Measurements from ENCODE around the gene TMF1.

The TMF1 gene

DNA sequence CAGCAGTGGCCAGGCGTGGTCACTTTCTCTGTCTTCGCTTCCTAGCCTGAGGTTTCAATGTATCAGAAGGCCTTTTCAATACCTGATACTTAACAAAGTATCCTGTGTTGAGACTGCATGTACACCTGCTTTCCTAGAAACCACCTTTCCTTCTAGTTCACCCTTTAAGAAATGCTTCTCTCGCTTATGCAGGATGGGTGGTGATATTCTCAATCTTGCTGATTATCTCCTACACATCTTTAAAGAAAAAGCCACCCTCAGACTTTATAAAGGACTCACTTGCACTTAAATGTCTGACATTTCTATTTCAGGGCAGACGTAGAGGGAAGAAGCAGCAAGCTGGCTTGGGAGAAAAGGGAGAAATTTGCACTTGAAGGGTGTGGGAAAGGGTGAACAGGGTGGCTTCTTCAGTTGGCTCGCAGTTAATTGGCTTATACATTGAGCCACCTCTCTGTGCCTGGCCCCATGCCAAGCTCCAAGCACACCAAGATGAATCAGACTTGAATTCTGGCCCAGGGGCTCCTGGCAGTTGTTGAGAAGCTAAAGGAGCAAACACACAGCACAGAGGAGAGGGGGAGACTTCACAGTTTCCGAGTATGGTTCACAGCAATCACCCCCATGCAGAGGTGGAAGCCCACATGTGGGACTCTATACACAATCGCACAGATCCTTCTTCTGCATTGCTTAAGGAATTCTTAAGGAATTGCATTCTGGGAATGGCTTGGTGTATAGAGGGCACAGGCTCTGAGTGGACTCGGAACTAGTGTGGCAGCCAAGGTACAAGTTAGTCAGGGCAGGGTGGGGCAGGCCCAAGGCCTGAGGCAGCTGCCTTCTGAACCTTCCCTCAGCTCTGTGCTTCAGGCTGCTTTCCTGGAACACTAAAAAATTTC, 33.9 kb upstream of the TMF1 start:
- peak overlapping the region; percentile 75 to 85 for H3K4me3 ChIP-seq (replicated peaks in 1 of 2; ENCODE audit: low read depth in 2 of 2, low read length in 2 of 2)
- DNase-seq (ENCODE audit: low read depth in 2 of 2), result peak; percentile 97
- TF ChIP-seq, protein P1, sequence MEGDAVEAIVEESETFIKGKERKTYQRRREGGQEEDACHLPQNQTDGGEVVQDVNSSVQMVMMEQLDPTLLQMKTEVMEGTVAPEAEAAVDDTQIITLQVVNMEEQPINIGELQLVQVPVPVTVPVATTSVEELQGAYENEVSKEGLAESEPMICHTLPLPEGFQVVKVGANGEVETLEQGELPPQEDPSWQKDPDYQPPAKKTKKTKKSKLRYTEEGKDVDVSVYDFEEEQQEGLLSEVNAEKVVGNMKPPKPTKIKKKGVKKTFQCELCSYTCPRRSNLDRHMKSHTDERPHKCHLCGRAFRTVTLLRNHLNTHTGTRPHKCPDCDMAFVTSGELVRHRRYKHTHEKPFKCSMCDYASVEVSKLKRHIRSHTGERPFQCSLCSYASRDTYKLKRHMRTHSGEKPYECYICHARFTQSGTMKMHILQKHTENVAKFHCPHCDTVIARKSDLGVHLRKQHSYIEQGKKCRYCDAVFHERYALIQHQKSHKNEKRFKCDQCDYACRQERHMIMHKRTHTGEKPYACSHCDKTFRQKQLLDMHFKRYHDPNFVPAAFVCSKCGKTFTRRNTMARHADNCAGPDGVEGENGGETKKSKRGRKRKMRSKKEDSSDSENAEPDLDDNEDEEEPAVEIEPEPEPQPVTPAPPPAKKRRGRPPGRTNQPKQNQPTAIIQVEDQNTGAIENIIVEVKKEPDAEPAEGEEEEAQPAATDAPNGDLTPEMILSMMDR (IDR thresholded peaks at IDR 0.05; ENCODE audit: low read depth, low read length), result no peak

DNA sequence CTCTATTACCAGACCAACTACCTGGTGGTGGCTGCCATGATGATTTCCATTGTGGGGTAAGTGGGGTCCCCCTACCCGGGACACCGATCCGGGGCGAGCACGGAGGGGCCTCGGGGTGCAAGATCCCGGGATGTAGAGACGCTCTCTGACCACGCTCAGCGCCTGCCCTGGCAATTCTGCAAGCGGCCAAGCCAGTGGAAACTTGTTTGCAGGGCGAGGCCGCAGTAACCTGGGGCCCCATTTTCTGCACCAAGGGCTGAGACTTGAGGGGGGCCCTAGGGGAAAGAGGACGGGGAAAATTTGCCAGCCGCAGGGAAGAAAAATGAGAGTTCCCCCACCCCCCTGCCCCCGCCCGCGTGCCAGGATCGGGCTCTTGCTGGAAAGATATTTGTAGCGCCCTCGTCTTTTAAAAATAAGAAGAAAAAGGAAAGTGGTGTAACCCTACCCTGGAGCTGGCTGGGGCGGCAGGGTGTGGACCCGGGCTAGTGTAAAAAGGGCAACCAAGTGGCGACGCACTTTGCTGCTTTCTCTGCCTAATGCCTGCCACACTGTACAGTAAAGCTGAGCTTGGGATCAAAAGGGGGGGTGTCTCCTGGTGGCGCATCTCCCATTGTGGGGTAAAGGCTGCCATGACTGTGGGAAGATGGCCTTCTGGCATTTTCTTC, 33.2 kb upstream of the TMF1 start:
- peak overlapping the region; percentile 75 to 85 for H3K4me3 ChIP-seq (replicated peaks in 1 of 2; ENCODE audit: low read depth in 2 of 2, low read length in 2 of 2)
- DNase-seq (ENCODE audit: low read depth in 2 of 2), result peak; percentile 22 to 32

DNA sequence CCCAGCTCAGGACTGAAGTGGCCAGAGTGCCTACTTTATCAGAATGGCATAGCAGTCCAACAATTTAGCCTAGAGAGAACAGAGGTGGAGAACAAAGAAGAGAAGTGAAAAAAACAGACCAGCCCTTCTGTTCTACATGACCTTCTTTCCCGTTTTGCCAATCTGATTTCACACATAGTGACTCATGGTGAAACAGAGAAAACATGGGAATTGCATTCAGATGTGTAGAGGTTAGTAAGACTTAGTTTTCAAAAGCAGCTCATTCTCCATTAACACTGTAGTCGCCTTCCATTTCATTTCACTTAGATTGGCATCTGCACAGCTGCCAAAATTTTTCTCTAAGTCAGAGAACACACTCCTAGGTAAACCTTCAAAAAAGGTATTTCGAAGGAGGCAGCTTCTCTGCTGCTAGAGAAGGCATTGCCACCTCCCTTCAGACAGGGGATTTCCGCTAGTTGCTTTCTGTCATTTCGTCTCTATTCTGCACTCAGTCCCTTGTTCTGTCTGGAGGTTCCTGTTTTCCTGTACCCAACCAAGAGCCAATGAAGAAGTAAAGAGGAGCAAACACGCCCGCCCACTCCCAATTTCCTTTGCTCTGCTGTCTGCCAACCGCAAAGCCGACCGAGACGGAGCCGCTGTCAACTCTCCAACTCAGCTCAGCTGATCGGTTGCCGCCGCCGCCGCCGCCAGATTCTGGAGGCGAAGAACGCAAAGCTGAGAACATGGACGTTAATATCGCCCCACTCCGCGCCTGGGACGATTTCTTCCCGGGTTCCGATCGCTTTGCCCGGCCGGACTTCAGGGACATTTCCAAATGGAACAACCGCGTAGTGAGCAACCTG, 32.4 kb upstream of the TMF1 start, which contains the start of gene ARL6IP5:
TSS of gene ARL6IP5 (plus strand) at position 612 of the 842 bp plus-strand sequence. CDS start at position 723, 111 bp downstream.
- DNase-seq (ENCODE audit: low read depth in 2 of 2), result peak; percentile 94 to 96
- peak within 1 kb of the TSS; percentile 75 to 85 for H3K4me3 ChIP-seq (replicated peaks in 1 of 2; ENCODE audit: low read depth in 2 of 2, low read length in 2 of 2)
- TF ChIP-seq, protein P1 (IDR thresholded peaks at IDR 0.05; ENCODE audit: low read depth, low read length), result no peak

More for the DNA sequence above, 33.2 kb upstream of the TMF1 start:
- TF ChIP-seq, protein P1 (IDR thresholded peaks at IDR 0.05; ENCODE audit: low read depth, low read length), result no peak

DNA sequence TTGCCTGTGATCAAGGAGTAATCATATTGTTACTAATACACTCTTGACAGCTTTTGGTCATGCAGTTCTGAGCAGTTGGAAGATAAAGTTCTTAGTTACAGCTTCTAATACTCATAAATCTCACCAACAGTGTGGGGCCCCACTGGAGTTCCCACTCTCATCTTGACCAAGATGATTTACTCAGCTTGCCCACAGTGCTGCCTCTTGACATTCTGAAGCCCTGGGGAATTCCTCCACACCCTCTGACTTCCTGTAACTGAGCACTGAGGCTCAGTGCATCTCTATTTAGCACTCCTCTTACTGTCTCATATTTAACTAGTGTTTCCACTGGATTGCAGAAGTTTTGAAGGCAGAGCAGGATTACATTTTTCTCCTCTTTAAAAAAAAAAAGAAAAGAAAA, 30.7 kb upstream of the TMF1 start:
- peak; percentile 82 to 89 for DNase-seq (ENCODE audit: low read depth in 2 of 2)
- TF ChIP-seq, protein P1 (IDR thresholded peaks at IDR 0.05; ENCODE audit: low read depth, low read length), result no peak
- H3K4me3 ChIP-seq (replicated peaks in 1 of 2; ENCODE audit: low read depth in 2 of 2, low read length in 2 of 2), result peak overlapping the region in 1 of 2 donors; percentile 2

DNA sequence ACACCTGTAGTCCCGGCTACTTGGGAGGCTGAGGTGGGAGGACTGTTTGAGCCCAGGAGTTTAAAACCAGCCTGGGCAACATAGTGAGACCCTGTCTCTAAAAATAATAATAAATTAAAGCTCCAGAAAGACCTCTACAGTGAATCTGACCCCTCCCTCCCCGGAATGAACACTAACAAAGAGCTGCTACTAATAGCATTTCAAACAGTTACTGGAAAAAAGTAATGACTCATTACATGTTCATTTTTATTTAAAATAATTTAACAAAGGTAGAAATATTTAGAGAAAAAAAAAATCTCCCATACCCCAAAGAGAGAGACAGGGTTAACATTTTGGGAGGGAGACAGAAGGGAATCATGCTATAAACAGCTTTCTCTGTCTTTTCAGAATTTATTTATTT, 30.2 kb upstream of the TMF1 start:
- H3K4me3 ChIP-seq (replicated peaks in 1 of 2; ENCODE audit: low read depth in 2 of 2, low read length in 2 of 2), result no peak overlapping the region
- TF ChIP-seq, protein P1 (IDR thresholded peaks at IDR 0.05; ENCODE audit: low read depth, low read length), result no peak
- no peak for DNase-seq (ENCODE audit: low read depth in 2 of 2)

DNA sequence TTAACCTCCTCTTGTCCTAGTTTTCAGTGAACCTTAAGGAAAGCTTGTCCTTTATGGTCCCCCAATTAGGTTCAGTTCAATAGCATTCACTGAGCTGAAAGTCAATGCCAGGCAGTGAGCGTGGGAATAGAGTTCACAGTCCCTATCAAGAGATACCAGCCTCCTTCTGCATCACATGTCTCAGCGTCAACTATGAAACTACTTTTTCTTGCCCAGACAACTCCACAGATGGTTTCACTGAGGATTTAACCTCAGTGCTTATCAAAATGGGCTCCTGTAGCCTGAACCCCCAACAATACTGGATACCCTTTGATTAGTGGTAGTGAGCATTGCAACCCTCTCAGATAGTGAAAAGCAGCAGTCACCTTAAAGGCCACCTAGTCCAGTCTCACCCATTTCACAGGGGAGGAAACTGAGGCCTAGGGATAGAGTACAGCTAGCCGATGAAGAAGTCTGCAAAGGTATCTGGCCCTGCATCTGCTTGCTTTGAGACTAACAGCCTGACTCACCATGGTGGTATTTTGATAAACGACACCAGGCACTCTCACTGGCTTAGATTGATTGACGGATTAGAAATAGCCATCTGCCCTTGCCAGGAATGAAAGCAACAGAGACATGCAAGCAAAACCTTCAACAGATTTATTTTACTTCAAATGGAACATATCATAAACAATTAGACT, 29.6 kb upstream of the TMF1 start:
- H3K4me3 ChIP-seq (replicated peaks in 1 of 2; ENCODE audit: low read depth in 2 of 2, low read length in 2 of 2), result no peak overlapping the region
- TF ChIP-seq, protein P1 (IDR thresholded peaks at IDR 0.05; ENCODE audit: low read depth, low read length), result no peak
- no peak for DNase-seq (ENCODE audit: low read depth in 2 of 2)

All from cardiac fibroblast (primary cell).